ENCODE measurements around the gene SCARB1.

- TF ChIP-seq CTCF (IDR thresholded peaks at IDR 0.05) (no peak), POLR2AphosphoS5 (IDR thresholded peaks at IDR 0.05) (no peak), EP300 (IDR thresholded peaks at IDR 0.05; ENCODE audit: low read depth) (no peak), POLR2A (IDR thresholded peaks at IDR 0.05) (no peak)
Measured at GRCh38 chr12:124820199-124820598, 43.5 kb downstream of the SCARB1 start.
